ENCODE results near the gene SZRD1.
A peak's percentile ranks its signal among the peaks of the same experiment; 100 is the strongest.

SZRD1 gene

DNA sequence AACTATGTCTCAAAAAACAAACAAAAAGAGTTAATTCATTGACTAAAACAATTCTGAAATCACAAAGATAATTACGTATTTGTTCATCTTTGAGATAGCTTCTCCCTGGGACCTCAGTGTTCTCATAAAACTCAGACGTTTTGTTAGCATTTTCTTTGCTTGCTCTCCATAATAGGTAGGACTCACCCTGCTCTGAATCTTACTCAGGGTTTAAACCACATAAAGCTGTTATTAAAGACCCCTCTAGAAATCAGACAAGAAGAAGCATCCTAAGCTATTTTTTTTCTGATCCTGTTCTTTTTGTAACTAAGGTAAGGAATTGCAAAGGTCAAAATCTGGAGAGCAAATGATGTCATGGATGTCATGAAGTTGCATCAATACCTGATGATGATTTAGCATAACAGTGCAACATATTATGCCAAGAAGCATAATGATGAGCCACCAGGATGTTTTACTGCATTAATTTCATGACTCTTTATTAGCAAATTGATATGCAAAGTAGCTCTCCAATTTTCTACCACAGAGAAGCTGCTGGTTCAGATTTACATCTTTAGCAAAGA lies 17.1 kb upstream of the SZRD1 start:
- TF ChIP-seq, protein P1, sequence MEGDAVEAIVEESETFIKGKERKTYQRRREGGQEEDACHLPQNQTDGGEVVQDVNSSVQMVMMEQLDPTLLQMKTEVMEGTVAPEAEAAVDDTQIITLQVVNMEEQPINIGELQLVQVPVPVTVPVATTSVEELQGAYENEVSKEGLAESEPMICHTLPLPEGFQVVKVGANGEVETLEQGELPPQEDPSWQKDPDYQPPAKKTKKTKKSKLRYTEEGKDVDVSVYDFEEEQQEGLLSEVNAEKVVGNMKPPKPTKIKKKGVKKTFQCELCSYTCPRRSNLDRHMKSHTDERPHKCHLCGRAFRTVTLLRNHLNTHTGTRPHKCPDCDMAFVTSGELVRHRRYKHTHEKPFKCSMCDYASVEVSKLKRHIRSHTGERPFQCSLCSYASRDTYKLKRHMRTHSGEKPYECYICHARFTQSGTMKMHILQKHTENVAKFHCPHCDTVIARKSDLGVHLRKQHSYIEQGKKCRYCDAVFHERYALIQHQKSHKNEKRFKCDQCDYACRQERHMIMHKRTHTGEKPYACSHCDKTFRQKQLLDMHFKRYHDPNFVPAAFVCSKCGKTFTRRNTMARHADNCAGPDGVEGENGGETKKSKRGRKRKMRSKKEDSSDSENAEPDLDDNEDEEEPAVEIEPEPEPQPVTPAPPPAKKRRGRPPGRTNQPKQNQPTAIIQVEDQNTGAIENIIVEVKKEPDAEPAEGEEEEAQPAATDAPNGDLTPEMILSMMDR (IDR thresholded peaks at IDR 0.05; ENCODE audit: low read depth, low read length) = no peak
- Histone ChIP-seq H3K4me3 (ENCODE audit: low read depth, low read length) (no peak overlapping the region), H3K27me3 (ENCODE audit: insufficient read depth, low read depth, severe bottlenecking) (no peaks in the 10 kb centered on the region), H3K36me3 (no peaks in the 10 kb centered on the region; the same call in 1 of the 2 replicates), H3K9me3 (ENCODE audit: severe bottlenecking) (no peaks in the 10 kb centered on the region), H3K27ac (no peak overlapping the region)
- no peak for DNase-seq

DNA sequence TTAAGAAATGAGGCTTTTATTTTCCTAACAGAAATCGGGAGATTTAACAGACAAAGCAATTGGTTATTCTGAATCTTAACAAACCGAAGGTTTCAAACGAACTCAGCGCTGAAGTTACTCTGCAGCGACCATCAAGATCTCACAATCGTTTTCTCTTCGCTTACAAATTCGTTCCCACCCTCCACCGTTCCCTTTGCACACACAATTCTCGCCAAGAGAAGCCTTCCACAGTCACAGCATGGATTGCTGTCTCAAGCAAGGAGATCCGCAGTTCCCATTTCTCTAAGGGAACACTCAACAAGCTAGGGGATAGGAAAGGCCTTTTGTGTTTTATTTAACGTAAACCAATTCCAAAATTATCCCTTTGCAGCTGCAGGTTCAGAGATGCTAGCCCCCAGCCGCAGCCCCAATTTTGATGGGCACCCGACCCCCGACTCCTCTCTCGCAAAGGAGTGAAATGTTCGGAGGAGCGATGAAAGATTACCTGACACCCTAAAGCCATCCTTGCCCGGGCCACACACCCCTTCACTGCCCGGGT lies 15.5 kb upstream of the SZRD1 start:
- no peaks in the 10 kb centered on the region for H3K9me3 ChIP-seq (ENCODE audit: severe bottlenecking)
- peak overlapping the region; percentile 92 for H3K27ac ChIP-seq
- no peaks in the 10 kb centered on the region for H3K27me3 ChIP-seq (ENCODE audit: insufficient read depth, low read depth, severe bottlenecking)
- H3K36me3 ChIP-seq = no peaks in the 10 kb centered on the region; the same call in 1 of the 2 replicates
- H3K4me3 ChIP-seq (ENCODE audit: low read depth, low read length) = peak overlapping the region; percentile 98
- TF ChIP-seq, protein P1 (IDR thresholded peaks at IDR 0.05; ENCODE audit: low read depth, low read length) = no peak
- no peak for DNase-seq

DNA sequence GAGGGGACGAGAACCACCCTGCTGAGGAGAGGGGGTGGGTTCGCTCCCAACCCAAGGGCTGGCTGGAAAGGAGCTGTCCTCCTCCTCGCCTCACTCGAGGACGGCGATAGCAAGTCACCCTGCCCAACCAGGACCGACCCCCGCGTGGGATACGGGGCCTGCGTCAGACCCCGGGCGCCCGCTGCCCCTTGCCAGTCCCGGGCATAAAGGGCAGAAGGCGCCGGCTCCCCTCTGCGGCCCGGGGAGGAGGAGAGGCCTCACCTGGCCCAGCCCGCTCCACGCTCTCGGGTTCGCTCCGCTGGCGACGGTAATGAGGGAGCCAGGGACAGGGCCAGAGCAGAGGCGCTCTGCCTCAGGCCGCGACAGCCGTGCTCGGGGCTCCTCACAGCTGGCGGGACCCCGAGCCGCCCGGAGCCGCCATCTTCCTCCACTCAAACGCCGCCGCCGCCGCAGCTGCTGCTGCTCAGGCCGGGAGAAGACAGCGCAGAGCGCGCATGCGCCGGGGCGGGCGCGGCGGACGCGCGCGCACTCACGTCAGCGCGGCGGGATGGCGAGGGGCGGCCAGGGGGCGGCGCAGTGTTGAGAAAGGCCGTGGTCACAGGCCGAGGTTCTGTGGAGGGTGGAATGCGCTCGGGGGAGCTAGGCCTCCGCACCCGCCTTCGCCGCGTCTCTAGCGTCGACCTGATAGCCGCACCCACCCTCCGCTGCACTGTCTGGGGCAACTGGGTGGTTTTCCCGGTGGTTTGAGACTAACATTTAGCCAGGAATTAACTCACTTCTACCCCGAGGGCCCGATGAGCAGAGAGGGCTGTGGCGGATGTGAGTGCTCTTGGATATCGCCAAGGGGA lies 14.8 kb upstream of the SZRD1 start, which contains the start of gene FBXO42:
TSS of gene FBXO42 (minus strand) at position 487 of the 848 bp plus-strand sequence. CDS start 37,062 bp downstream, outside the sequence.
- peak within 1 kb of the TSS; percentile 98 for H3K4me3 ChIP-seq (ENCODE audit: low read depth, low read length)
- DNase-seq = peak; percentile 91
- H3K36me3 ChIP-seq = no peaks in the 10 kb centered on the region; the same call in 1 of the 2 replicates
- TF ChIP-seq, protein P1 (IDR thresholded peaks at IDR 0.05; ENCODE audit: low read depth, low read length) = peak; percentile 62
- no peaks in the 10 kb centered on the region for H3K9me3 ChIP-seq (ENCODE audit: severe bottlenecking)
- H3K27ac ChIP-seq = peak within 1 kb of the TSS; percentile 92
- H3K27me3 ChIP-seq (ENCODE audit: insufficient read depth, low read depth, severe bottlenecking) = no peaks in the 10 kb centered on the region

DNA sequence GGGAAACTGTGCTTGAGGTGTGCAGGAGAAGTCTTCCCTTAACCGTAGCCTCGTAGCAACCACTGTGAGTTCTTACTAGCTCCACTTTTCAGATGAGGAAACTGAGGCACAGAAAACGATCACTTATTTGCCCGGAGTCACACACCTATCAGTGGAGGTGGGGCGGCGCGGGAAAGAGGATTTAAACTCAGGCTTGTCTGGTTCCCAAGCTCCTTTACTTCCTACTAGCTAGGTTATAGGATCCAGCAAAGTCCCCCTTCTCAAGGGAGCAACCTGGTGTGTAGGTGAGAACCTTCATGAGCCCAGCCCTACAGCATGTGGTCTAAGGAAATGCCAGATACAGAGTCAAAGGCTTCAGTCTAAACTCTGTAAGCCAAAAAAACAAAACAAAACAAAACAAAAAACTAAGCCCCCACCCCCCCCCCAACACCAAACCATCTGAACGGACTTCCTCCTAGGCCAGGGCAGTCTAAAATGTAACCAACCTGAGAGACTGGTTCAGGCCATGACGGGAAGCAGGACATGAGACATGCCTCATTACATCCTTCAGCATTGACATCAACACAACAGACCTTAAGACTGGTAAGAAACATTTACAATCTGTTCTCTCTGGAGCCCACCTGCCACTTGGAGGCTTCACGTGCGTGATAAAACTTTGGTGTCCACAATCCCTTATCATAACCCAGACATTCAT lies 14.1 kb upstream of the SZRD1 start:
- Histone ChIP-seq H3K4me3 (ENCODE audit: low read depth, low read length) (peak overlapping the region; percentile 98), H3K36me3 (no peaks in the 10 kb centered on the region; the same call in 1 of the 2 replicates), H3K27ac (peak overlapping the region; percentile 92), H3K27me3 (ENCODE audit: insufficient read depth, low read depth, severe bottlenecking) (no peaks in the 10 kb centered on the region), H3K9me3 (ENCODE audit: severe bottlenecking) (no peaks in the 10 kb centered on the region)
- TF ChIP-seq, protein P1 (IDR thresholded peaks at IDR 0.05; ENCODE audit: low read depth, low read length) = no peak
- DNase-seq = peak; percentile 52

DNA sequence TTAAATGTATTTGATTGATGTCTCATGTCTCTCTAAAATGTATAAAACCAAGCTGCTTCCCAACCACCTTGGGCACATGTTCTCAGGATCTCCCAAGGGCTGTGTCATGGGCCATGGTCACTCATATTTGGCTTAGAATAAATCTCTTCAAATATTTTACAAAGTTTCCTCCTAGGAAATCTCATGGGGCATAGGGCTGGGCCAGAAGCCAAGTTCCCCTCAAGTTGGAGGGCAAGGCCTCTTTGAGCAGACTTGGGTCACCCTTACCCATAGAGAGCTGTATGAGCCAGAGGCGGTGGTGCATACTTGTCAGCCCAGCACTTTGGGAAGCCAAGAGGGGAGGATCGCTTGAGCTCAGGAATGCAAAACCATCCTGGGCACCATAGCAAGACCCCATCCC lies 12.4 kb upstream of the SZRD1 start:
- no peak for DNase-seq
- TF ChIP-seq, protein P1 (IDR thresholded peaks at IDR 0.05; ENCODE audit: low read depth, low read length) = no peak
- Histone ChIP-seq H3K4me3 (ENCODE audit: low read depth, low read length) (no peak overlapping the region), H3K36me3 (no peaks in the 10 kb centered on the region; the same call in 1 of the 2 replicates), H3K27me3 (ENCODE audit: insufficient read depth, low read depth, severe bottlenecking) (no peaks in the 10 kb centered on the region), H3K9me3 (ENCODE audit: severe bottlenecking) (no peaks in the 10 kb centered on the region), H3K27ac (no peak overlapping the region)

All from WERI-Rb-1 (cell line).